ENCODE results near the gene EXOC6. TPM values are rescaled to one million over a fixed set of nuclear protein-coding genes. Genes with fewer than 3 reads are reported as not detected.
A peak's percentile ranks its signal among the peaks of the same experiment; 100 is the strongest.

EXOC6 gene
- total RNA-seq, 2 donors from 2014 or later = 7.0 to 10.1 TPM

DNA sequence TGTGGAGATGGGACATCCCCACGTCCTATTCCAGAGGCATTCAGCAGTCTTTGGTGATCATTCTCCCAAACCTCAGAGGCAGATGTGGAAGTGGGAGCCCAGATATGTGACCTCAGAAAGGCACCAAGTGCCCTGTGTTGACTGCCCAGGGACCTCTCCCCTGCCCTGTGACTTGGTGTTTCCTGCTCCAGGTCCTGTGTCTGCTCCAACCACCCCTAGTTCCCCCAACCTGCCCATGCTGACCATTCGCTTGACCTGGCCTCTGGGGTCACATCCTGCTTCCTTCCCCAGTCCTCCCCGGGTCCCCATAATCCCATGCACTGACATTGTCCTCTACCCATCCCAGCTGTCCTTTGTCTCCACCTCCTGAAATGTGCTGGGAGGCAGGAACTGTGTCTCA, 233.0 kb downstream of the EXOC6 start:
- no peaks in the 10 kb centered on the region for H3K27me3 ChIP-seq
- no peak overlapping the region for H3K4me3 ChIP-seq
- no peaks in the 10 kb centered on the region for H3K36me3 ChIP-seq
- H3K4me1 ChIP-seq = no peaks in the 10 kb centered on the region
- no peaks in the 10 kb centered on the region for H3K9me3 ChIP-seq
- TF ChIP-seq, protein P1, sequence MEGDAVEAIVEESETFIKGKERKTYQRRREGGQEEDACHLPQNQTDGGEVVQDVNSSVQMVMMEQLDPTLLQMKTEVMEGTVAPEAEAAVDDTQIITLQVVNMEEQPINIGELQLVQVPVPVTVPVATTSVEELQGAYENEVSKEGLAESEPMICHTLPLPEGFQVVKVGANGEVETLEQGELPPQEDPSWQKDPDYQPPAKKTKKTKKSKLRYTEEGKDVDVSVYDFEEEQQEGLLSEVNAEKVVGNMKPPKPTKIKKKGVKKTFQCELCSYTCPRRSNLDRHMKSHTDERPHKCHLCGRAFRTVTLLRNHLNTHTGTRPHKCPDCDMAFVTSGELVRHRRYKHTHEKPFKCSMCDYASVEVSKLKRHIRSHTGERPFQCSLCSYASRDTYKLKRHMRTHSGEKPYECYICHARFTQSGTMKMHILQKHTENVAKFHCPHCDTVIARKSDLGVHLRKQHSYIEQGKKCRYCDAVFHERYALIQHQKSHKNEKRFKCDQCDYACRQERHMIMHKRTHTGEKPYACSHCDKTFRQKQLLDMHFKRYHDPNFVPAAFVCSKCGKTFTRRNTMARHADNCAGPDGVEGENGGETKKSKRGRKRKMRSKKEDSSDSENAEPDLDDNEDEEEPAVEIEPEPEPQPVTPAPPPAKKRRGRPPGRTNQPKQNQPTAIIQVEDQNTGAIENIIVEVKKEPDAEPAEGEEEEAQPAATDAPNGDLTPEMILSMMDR (IDR thresholded peaks at IDR 0.05) = no peak
- peak; percentile 34 for DNase-seq (ENCODE audit: low spot score)
- no peak overlapping the region for H3K27ac ChIP-seq

DNA sequence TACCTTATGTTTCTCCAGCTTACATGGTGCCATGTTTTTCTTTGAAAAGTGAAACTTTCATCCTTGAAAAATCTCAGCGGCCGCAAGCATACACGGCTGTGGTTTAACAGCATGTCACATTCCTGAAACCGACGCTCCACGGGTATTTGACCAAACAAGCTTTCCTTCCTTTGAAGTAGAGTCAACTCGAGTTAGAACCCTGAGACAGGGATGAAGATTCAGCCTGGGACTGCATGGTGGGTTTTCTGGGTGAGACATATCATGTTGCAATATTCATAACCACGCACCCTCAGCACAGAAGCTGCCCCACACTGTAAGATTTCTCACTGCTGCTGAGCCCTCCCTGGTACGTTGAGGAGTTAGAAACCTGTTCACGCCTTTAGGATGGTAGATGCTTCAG, 233.5 kb downstream of the EXOC6 start:
- DNase-seq (ENCODE audit: low spot score) = peak; percentile 21
- Histone ChIP-seq H3K4me3 (no peak overlapping the region), H3K27ac (no peak overlapping the region), H3K27me3 (no peaks in the 10 kb centered on the region), H3K9me3 (no peaks in the 10 kb centered on the region), H3K36me3 (no peaks in the 10 kb centered on the region), H3K4me1 (no peaks in the 10 kb centered on the region)
- TF ChIP-seq, protein P1 (IDR thresholded peaks at IDR 0.05) = no peak

DNA sequence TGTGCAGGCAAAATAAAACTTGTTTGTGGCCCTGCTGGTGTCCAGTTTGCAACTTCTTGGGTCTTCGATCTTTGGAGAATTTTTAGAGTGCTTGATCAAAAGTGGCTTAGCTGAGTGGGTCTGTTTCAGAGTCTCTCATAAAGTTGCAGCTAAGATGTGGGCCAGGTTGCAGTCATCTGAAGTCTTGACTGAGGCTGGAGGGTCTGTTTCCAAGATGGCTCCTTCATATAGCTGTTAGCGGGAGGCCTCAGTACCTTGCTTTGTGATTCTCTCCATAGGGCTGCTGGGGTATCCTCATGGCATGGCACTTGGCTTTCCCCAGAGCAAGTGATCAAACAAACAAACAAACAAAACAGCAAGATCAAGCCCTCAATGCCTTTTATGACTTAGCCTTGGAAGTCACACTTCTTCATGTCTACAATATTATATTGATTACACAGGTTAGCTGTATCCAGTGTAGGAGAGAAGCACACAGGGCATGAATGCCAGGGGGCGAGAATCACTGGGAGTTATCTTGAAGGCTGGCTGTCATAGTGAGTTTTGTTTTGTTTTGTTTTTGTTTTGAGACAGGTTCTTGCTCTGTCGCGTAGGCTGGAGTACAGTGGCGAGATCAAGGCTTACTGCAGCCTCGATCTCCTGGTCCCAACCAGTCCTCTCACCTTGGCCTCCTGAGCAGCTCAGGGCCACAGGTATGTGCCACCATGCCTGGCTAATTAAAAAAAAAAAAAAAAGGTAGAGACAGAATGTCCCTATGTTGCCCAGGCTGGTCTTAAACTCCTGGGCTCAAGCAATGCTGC, 235.6 kb downstream of the EXOC6 start:
- no peak for DNase-seq (ENCODE audit: low spot score)
- H3K4me3 ChIP-seq = no peak overlapping the region
- no peaks in the 10 kb centered on the region for H3K36me3 ChIP-seq
- H3K9me3 ChIP-seq = no peaks in the 10 kb centered on the region
- TF ChIP-seq, protein P1 (IDR thresholded peaks at IDR 0.05) = no peak
- H3K27me3 ChIP-seq = no peaks in the 10 kb centered on the region
- H3K27ac ChIP-seq = no peak overlapping the region
- H3K4me1 ChIP-seq = no peaks in the 10 kb centered on the region

DNA sequence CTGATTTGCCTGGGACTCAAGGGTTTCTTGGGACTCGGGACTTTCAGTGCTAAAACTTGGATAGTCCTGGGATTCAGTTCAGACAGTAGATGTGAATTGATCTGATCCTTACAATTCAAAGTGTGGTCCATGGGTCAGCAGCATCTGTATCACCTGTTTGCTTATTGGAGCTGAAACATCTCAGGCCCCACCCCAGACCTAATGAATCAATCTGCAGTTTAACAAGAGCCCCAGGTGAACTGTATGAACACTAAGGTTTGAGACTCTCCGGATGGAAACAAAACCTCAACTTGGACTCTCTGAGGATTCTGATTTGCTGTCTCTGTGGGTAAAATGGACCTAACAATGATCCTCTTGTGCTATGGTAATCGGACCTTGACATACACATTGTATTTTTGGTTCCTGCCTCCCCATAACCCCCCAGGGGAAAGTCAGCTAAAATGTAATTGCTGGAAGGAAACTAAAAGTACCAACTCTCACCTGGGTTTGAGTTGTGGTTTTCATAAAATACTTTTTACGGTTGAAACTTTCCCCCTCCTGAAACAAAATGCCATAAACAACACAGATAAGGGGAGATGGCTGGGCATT, 237.0 kb downstream of the EXOC6 start:
- DNase-seq (ENCODE audit: low spot score) = no peak
- Histone ChIP-seq H3K27me3 (no peaks in the 10 kb centered on the region), H3K4me1 (no peaks in the 10 kb centered on the region), H3K4me3 (no peak overlapping the region), H3K36me3 (no peaks in the 10 kb centered on the region), H3K27ac (no peak overlapping the region), H3K9me3 (no peaks in the 10 kb centered on the region)
- TF ChIP-seq, protein P1 (IDR thresholded peaks at IDR 0.05) = no peak

DNA sequence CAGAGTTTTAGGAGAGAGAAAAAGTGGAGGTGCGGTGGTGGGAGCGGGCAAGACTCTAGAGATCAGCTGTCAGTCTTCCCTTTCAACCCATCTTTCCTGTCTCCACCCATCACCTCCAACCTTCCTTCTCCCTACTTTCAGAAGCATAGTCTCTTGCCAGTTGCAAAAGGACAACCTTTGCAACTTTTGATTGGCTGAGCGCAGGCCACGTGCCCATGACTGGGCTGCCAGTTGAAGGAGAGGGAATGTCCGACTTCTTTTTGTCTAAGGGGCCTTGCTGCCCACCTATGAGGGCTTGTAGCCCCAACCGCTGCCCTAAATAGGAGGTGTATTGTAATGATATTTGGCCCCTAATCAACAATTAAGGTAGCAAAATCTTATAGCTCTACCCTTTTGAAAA, 238.0 kb downstream of the EXOC6 start:
- DNase-seq (ENCODE audit: low spot score) = no peak
- TF ChIP-seq, protein P1 (IDR thresholded peaks at IDR 0.05) = no peak
- no peaks in the 10 kb centered on the region for H3K4me1 ChIP-seq
- H3K9me3 ChIP-seq = no peaks in the 10 kb centered on the region
- no peak overlapping the region for H3K27ac ChIP-seq
- H3K27me3 ChIP-seq = no peaks in the 10 kb centered on the region
- no peaks in the 10 kb centered on the region for H3K36me3 ChIP-seq
- no peak overlapping the region for H3K4me3 ChIP-seq
